Stimulated activated CD4-positive, alpha-beta T cell treated with anti-CD3 and anti-CD28 coated beads, Interleukin-12 subunit alpha, Interleukin-12 subunit beta, amount 100 ng/mL, for 48 hours (primary cell): Measurements from ENCODE around the gene RHEB.

Experiments used
- DNase-seq, 3 donors: peaks; one replicate each; pipeline ENCODE4 v3.0.0-alpha.2; 2020; ENCODE audit warnings: low read depth in 2 of 3, low spot score in 1 of 3

Gene RHEB

DNA sequence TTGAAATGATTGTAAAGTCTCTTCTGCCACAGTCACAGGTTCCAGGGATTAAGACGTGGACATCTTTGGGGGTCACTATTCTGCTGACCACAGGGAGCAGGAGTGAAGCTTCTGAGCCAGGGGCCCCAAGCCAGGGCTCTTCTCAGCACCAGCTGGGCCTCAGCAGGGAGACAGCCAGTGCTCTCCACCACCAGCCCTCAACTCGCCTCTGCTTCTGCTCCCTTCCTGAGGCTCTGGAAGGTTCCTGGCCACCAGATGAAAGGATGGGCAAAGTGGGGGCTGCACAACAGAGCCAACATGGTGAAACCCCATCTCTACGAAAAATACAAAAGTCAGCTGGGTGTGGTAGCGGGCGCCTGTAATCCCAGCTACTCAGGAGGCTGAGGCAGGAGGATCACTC is 68.5 kb downstream of the RHEB start:
- DNase-seq: no peak

GRCh38 chr7:151449990-151450389 is 69.7 kb downstream of the RHEB start:
- DNase-seq: no peak

DNA sequence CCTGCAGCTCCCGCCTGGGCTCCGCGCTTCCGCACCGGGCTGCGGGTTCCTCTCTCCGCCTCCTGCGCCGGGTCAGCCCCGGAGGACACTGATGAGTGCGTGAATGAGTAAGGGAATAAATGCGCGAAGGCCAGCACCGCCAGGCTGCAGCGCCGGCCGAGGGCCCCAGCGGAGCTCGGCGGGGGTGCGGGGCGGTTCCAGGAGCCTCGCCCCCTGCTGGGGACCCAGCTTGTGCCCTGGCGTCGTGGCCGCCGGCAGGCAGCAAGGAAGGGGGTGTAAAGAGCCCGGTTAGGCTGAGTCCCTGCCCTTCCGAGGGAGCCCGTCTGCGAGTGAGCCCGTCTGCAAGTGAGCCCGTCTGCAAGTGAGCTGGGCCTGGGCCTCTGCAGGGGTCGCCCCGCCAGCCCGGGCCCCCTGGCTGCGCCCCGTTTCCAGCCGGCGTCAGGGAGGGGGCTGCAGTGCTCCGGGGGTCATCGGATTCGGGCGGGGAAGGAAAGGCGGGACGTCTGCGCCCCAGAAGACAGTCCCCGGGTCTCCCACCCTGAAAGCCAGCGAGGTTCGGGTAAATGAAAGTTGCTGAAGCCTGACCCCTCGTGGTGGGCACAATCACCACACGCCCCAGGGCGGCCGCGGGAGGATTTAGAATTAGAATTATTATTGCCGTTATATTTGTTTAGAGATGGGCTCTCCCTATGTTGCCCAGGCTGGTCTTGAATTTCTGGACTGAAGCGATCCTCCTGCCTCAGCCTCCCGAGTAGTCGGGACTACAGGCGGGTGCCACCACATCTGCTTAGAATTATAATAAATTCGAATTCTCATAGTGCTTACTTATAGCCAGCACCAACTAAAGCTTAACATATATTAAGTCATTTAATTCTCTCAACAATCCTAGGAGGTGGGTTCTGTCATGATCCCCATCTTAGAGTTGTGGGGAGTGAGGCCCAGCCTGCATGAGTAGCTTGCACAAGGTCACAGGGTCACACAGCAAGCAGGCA is 71.1 kb downstream of the RHEB start:
- peak; percentile 55 to 81 (median 64) for DNase-seq

GRCh38 chr7:151447901-151448260 is 71.8 kb downstream of the RHEB start:
- no peak for DNase-seq

DNA sequence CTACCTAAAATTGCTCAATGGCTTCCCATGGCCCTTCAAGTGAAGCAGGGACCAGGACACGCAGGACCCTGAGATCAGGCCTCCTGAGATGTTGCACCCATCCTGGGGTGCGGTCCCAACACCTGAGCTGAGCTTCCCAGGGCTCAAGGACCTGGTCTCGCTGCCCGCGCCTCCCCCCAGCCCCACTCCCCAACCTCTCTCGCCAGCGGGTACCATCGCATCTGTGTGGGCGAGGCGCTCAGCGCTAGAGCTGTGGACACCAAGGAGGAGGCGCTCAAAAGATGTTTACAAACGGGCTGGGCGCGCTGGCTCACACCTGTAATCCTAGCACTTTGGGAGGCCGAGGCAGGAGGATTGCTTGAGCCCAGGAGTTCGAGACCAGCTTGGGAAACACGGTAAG is 72.4 kb downstream of the RHEB start:
- no peak for DNase-seq

DNA sequence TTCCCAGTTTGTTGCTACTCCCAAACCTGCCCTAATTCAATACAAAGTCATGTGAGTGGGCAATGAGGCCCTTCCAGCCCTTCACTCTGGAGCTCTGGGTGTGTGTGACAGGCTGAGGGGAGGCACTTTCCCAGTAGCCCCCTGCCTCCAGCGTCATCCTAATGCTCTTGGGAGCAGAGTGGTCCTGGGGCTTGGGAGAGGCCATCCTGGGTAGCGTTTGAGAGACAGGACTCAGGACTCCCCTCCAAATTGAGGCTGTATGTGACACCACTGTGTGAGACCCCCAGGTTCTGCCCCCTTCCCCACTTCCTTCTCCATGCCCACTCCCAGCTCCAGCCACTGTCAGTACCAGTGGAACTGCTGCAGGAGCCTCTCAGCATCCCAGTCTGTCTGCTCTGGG is 73.3 kb downstream of the RHEB start:
- no peak for DNase-seq

DNA sequence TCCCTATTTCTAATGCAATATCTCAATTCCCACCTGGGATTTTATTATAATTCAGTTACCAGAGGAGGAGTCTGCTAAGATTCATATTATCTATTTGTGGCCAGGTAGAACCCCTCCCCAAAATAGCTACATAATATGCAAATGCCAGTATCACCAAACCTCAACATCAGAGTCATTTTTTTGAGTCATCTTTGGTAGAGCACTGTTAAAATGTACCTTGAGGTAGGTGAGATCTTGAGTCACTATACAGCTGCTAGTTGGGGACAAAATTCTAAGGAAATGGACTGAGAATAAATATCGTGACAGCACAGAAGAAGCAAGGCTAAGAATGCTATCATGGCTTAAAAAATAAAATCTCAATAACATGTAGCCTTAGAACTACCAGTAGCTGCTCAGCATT is 75.1 kb downstream of the RHEB start:
- DNase-seq: no peak

- DNase-seq: no peak
Measured at GRCh38 chr7:151442776-151443496, 76.8 kb downstream of the RHEB start.

DNA sequence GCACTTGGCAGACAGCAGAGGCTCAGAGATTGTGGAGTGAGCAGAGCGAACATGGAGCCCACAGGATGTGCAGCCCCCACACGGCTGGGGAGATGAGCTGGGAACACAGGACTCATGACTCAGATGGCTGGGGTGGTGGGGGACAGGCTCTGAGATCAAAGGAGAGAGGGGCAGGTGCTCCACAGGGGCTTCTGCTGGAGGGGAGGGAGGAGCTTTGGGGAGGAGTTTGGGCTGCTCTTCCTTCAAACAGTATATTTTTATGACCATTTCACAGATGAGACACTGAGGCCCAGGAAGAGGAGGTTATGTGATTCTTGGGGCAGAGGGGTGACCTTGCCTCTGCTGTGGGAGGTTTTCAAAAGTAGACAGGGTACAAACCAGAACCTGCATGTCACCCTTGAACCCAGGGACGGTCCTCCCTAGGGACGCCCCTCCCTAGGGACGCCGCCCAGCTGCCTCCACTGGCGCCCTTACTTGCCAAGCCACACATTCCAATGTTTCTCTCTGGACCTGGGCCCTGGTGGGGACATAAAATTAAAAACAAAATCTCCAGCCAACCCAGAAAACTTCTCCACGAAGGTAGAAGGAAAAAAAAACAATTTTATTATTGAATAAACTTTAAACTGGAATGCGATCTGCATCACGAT is 78.8 kb downstream of the RHEB start:
- no peak for DNase-seq

GRCh38 chr7:151439855-151440798 is 79.6 kb downstream of the RHEB start, which contains the start of gene CRYGN:
CRYGN (minus strand) TSS chr7:151440141; CDS start chr7:151439917, 224 bp downstream.
- DNase-seq: no peak

DNA sequence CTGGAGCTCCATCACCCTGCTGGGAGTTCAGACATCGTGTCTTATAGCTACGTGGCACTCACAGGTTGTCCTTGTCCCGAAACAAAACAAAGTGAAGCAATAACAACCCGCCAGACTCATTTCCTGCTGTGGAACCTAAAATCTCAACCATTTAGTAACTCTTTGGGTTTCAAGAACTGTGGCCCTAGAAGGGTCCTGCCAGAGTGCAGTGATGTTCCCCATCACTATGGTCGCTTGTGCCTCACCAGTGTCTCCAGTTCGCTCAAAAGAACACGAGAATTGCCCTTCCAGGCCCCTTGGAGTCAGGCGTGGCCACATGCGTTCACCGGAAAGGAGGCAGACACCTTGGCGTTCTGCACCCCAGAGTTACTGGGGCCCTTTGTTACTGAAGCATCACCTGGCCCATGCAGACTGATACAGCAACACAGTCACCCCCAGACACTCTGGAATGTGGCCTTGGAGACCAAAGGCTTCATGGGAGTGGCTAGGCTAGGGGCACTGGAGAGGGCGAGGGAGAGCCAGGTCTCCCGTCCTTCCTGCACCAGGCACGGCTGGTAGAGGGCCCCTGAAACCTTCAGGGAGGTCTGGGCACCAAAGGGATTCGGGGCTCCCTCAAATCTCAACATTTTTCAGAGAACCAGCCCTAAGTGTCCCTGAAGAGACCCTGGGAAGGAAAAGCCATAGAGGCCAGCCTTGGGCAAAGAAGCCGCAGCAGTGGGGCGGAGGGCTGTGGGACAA is 80.7 kb downstream of the RHEB start:
- DNase-seq: no peak

DNA sequence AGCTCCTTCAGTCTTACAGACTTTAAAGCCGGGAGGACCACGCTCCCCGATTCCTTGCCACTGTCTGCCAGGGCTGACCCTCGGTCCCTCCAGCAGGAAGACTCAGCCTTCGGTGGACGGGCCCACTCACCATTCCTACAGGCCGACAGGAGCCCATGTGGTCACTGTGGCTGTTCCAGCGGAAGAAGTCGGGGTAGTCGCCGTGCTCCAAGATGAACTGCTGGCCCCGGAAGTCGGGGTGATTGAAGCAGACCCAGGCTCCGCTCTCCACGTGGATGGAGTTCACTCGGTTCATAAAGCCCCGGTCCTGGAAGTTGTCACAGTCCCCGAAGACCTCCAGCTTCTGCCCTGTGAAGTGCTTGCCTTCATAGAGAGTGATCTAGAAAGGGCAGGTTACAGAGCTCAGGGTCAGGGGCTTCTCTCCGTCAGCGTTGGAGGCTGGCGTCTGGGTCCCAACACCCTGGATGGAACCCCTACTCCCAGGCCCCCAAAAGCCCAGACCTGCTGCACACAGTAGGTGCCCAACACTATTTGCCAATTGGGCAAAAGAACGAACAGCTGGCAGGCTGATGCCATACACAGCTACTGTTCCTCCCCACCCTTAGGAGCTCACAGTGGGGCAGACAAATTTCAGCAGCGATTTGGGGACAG is 81.7 kb downstream of the RHEB start:
- DNase-seq: no peak

GRCh38 chr7:151437159-151437553 is 82.5 kb downstream of the RHEB start:
- no peak for DNase-seq

DNA sequence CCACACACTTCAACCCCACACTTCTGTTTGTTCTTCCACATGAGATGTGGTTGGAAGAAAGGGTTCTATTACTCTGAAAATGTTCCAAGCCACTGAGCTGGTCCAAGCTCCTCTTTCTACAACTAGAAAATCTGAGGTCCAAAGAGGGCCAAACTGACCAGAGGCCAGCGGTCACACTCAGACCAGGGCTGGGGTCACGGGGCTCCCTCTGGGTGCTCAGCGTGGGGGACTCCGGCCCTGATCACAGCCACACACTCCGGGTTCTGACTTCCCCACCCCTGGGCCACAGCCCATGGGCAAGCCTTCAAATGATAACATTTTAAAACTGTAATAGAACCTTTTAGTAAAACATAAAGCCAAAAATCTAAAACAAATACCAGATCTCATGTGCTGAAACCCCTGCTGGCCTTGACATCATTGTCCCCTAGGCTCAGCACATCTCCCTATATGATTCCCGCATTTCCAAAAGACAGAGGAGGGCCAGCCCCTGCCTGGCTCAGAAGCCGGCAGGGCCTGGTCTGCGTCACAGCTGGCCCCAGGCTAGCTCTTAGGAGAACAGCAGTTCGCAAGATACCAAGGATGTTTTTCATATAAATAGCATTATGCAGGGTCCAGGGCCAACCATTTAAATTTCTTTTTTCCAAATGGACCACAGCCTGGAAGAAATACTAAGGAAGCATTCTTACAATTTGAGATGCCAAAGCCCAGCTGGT is 83.1 kb downstream of the RHEB start:
- no peak for DNase-seq

GRCh38 chr7:151435971-151436370 is 83.7 kb downstream of the RHEB start:
- no peak for DNase-seq

DNA sequence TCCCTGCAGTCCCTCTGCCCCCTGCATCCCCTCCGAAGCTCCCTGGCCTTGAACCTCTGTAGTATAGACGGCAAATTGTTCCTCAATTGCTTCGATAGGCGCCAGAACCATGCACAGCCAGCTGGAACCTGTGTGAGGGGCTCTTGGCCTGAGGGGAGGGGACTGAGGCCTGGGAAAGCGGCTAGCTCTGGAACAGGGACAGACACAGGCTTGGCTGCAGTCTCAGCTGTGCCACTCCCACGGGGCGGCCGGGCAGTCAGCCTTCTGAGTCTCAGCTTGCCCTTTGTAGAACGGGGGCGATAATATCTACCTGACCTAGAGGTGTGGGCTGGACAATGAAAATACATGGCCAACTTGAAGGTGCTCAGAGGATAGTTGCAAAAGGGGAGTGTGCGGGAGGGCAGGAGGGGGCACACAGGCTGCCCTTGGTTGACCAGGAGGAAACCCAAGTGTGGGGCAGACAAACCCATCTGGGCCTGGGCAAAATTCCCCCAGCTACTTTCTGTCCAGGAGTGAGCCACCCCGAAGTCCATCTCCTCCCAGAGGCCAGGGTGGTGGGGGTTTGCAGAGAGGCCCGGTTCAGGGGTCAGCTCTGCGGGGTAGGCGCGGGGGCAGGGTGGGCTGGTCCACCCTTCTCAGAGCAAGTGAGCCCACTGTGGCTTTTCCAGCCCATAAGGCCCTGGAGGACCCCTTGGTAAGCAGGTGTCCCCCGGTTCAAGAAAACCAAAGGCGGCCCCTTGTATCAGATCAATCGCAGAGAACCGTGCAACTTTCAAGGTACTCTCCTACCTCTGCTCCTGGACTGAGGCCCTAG is 84.4 kb downstream of the RHEB start:
- no peak for DNase-seq

GRCh38 chr7:151434549-151434948 is 85.1 kb downstream of the RHEB start:
- no peak for DNase-seq
